ENCODE results near the gene FLNC. TPM values are rescaled to one million over a fixed set of nuclear protein-coding genes. Genes with fewer than 3 reads are reported as not detected.

FLNC gene
- total and polyA plus RNA-seq, 2 donors (not counting 1 experiment from before 2014, with no cell fraction given) = 0.01 TPM; not detected in 1

DNA sequence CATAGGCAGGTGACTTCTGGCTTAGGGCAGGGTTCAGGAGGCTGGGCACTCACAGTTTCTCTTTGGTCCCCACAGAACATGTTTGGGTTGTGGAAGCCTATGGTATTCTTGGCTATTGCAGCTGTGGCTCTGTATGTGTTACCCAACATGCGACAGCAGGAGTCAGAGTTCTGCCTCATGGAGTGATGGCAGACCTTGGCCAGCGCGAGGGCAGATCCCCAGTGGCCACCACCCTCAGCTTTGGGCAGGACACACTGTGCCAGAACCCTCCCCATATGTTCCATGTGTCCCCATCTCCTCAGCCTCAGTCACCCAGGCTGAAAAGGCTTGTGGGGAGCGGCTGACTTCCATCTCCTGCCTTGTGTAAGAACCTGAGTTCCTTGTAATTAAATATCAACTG lies 8.5 kb upstream of the FLNC start:
- no peaks in the 10 kb centered on the region for H3K9me3 Mint-ChIP-seq (ENCODE audit: insufficient read depth)
- H3K36me3 ChIP-seq (replicated peaks in 1 of 2; ENCODE audit: control extremely low read depth in 1 of 2, control insufficient read depth in 1 of 2, extremely low read depth in 1 of 2, insufficient read depth in 2 of 2, low read length in 1 of 2) = no peaks in the 10 kb centered on the region
- intact Hi-C loops (cut with micrococcal nuclease) = no loop called here
- H3K9me3 ChIP-seq (ENCODE audit: control extremely low read depth in 1 of 3, control insufficient read depth in 2 of 3, insufficient read depth in 1 of 3, low read length in 2 of 3) = no peaks in the 10 kb centered on the region
- WGBS (ENCODE audit: insufficient coverage) = 100% methylated on average over 3 of the region's 4 CpGs
- no peak overlapping the region for H3K27ac ChIP-seq (ENCODE audit: low read length in 2 of 2)
- H3K27me3 Mint-ChIP-seq = peaks cover 9% of the 10 kb centered on the region
- H3K27ac Mint-ChIP-seq = no peak overlapping the region
- no peaks in the 10 kb centered on the region for H3K4me1 Mint-ChIP-seq
- no peak overlapping the region for H3K4me3 ChIP-seq (ENCODE audit: control extremely low read depth in 1 of 5, extremely low read depth in 1 of 5, insufficient read depth in 1 of 5, low read depth in 2 of 5, low read length in 4 of 5)
- H3K9ac ChIP-seq (ENCODE audit: low read length) = no peak overlapping the region
- ChIA-PET CTCF (no interaction called here), POLR2A (no interaction called here)
- no peak for DNase-seq
- no peaks in the 10 kb centered on the region for H3K4me1 ChIP-seq (ENCODE audit: control insufficient read depth in 2 of 2, insufficient read depth in 2 of 2, low read length in 2 of 2)
- no peak overlapping the region for H2AFZ ChIP-seq (ENCODE audit: insufficient read depth, low read depth, low read length, poor library complexity, severe bottlenecking)
- TF ChIP-seq EZH2 (IDR thresholded peaks at IDR 0.05; ENCODE audit: borderline replicate concordance, insufficient read depth, low read depth, low read length, poor library complexity, severe bottlenecking) = no peak
- TF ChIP-seq, protein P1, sequence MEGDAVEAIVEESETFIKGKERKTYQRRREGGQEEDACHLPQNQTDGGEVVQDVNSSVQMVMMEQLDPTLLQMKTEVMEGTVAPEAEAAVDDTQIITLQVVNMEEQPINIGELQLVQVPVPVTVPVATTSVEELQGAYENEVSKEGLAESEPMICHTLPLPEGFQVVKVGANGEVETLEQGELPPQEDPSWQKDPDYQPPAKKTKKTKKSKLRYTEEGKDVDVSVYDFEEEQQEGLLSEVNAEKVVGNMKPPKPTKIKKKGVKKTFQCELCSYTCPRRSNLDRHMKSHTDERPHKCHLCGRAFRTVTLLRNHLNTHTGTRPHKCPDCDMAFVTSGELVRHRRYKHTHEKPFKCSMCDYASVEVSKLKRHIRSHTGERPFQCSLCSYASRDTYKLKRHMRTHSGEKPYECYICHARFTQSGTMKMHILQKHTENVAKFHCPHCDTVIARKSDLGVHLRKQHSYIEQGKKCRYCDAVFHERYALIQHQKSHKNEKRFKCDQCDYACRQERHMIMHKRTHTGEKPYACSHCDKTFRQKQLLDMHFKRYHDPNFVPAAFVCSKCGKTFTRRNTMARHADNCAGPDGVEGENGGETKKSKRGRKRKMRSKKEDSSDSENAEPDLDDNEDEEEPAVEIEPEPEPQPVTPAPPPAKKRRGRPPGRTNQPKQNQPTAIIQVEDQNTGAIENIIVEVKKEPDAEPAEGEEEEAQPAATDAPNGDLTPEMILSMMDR (IDR thresholded peaks at IDR 0.05) = no peak
- H3K4me3 Mint-ChIP-seq = no peak overlapping the region
- peaks cover 0 to 5% (median 0%) of the 10 kb centered on the region in 4 experiments for H3K27me3 ChIP-seq (replicated peaks in 1 of 4; ENCODE audit: control extremely low read depth in 1 of 4, control insufficient read depth in 3 of 4, insufficient read depth in 4 of 4, low read length in 3 of 4)
- H4K20me1 ChIP-seq (ENCODE audit: control insufficient read depth, insufficient read depth, low read length, poor library complexity, severe bottlenecking) = no peaks in the 10 kb centered on the region
- no peak overlapping the region for H3K4me2 ChIP-seq (replicated peaks; ENCODE audit: low read depth, low read length, poor library complexity, severe bottlenecking)
- ATAC-seq (ENCODE audit: low read depth) = no peak
- no peaks in the 10 kb centered on the region for H3K79me2 ChIP-seq (ENCODE audit: control insufficient read depth, insufficient read depth, low read length)

DNA sequence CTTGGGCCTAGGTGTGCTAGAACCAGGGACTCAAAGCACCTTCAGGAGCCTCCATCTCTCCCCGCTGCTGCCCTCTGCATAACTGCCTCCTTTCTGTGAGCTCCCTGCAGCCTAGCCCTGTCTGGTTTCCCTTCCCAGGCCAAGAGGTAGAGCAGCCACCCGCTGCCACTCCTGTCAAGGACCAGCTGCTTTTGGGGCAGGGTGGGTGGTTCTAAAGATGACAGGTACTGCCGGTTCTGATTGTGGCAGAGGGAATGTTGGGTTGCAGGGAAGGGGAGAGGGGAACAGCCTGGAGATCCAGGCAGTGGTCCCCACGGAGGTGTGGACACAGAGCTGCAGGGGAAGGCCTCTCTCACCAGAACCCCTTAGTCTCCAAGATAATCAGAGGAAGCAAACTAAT lies 3.7 kb upstream of the FLNC start:
- H3K4me3 Mint-ChIP-seq = no peak overlapping the region
- Histone ChIP-seq H4K20me1 (ENCODE audit: control insufficient read depth, insufficient read depth, low read length, poor library complexity, severe bottlenecking) (no peaks in the 10 kb centered on the region), H3K36me3 (replicated peaks in 1 of 2; ENCODE audit: control extremely low read depth in 1 of 2, control insufficient read depth in 1 of 2, extremely low read depth in 1 of 2, insufficient read depth in 2 of 2, low read length in 1 of 2) (no peaks in the 10 kb centered on the region), H3K27me3 (replicated peaks in 1 of 4; ENCODE audit: control extremely low read depth in 1 of 4, control insufficient read depth in 3 of 4, insufficient read depth in 4 of 4, low read length in 3 of 4) (peaks cover 0 to 39% (median 18%) of the 10 kb centered on the region in 4 experiments), H3K4me3 (ENCODE audit: control extremely low read depth in 1 of 5, extremely low read depth in 1 of 5, insufficient read depth in 1 of 5, low read depth in 2 of 5, low read length in 4 of 5) (no peak overlapping the region), H3K9me3 (ENCODE audit: control extremely low read depth in 1 of 3, control insufficient read depth in 2 of 3, insufficient read depth in 1 of 3, low read length in 2 of 3) (peaks cover 0 to 7% (median 0%) of the 10 kb centered on the region in 3 donors), H3K4me2 (replicated peaks; ENCODE audit: low read depth, low read length, poor library complexity, severe bottlenecking) (no peak overlapping the region), H2AFZ (ENCODE audit: insufficient read depth, low read depth, low read length, poor library complexity, severe bottlenecking) (no peak overlapping the region), H3K27ac (ENCODE audit: low read length in 2 of 2) (no peak overlapping the region), H3K4me1 (ENCODE audit: control insufficient read depth in 2 of 2, insufficient read depth in 2 of 2, low read length in 2 of 2) (peaks cover 22 to 23% of the 10 kb centered on the region in 2 donors), H3K79me2 (ENCODE audit: control insufficient read depth, insufficient read depth, low read length) (no peaks in the 10 kb centered on the region), H3K9ac (ENCODE audit: low read length) (no peak overlapping the region)
- H3K4me1 Mint-ChIP-seq = peaks cover 17% of the 10 kb centered on the region
- no peak overlapping the region for H3K27ac Mint-ChIP-seq
- intact Hi-C loops (cut with micrococcal nuclease) = no loop called here
- no peak for ATAC-seq (ENCODE audit: low read depth)
- TF ChIP-seq EZH2 (IDR thresholded peaks at IDR 0.05; ENCODE audit: borderline replicate concordance, insufficient read depth, low read depth, low read length, poor library complexity, severe bottlenecking) = no peak
- TF ChIP-seq, protein P1 (IDR thresholded peaks at IDR 0.05) = no peak
- ChIA-PET CTCF (no interaction called here), POLR2A (no interaction called here)
- DNase-seq = no peak
- H3K27me3 Mint-ChIP-seq = peaks cover 40% of the 10 kb centered on the region
- H3K9me3 Mint-ChIP-seq (ENCODE audit: insufficient read depth) = no peaks in the 10 kb centered on the region
- 92% methylated on average over 3 of the region's 4 CpGs for WGBS (ENCODE audit: insufficient coverage)

Measured in B cell (primary cell).